NB4 (cell line): ENCODE measurements around the gene OSBPL10.

Experiments used
- POLR2A ChIP-seq: IDR thresholded peaks from 2 replicates; pipeline ENCODE4 v1.6.1; 2011; ENCODE audit warnings: mild to moderate bottlenecking; ENCODE audit not compliant: insufficient read length; ENCODE audit errors: extremely low read depth
- TF ChIP-seq, protein P1 (sequence below): IDR thresholded peaks from one replicate; pipeline ENCODE4 v1.5.1; 2012; ENCODE audit warnings: low read depth, low read length
- TF ChIP-seq, protein P2 (sequence below): IDR thresholded peaks from 2 replicates; pipeline ENCODE4 v1.6.1; 2011; ENCODE audit warnings: low read depth, low read length

GRCh38 chr3:31924610-31925270, 56.3 kb downstream of the OSBPL10 start:
- TF ChIP-seq, protein P1, sequence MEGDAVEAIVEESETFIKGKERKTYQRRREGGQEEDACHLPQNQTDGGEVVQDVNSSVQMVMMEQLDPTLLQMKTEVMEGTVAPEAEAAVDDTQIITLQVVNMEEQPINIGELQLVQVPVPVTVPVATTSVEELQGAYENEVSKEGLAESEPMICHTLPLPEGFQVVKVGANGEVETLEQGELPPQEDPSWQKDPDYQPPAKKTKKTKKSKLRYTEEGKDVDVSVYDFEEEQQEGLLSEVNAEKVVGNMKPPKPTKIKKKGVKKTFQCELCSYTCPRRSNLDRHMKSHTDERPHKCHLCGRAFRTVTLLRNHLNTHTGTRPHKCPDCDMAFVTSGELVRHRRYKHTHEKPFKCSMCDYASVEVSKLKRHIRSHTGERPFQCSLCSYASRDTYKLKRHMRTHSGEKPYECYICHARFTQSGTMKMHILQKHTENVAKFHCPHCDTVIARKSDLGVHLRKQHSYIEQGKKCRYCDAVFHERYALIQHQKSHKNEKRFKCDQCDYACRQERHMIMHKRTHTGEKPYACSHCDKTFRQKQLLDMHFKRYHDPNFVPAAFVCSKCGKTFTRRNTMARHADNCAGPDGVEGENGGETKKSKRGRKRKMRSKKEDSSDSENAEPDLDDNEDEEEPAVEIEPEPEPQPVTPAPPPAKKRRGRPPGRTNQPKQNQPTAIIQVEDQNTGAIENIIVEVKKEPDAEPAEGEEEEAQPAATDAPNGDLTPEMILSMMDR, result no peak
- TF ChIP-seq, protein P2, sequence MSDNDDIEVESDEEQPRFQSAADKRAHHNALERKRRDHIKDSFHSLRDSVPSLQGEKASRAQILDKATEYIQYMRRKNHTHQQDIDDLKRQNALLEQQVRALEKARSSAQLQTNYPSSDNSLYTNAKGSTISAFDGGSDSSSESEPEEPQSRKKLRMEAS, result no peak
- no peak for TF ChIP-seq POLR2A
